Activated naive CD4-positive, alpha-beta T cell treated with anti-CD3 and anti-CD28 coated beads for 36 hours (primary cell): ENCODE measurements around the gene ABHD18. TPM values are rescaled to one million over a fixed set of nuclear protein-coding genes. Genes with fewer than 3 reads are reported as not detected.
A peak's percentile ranks its signal among the peaks of the same experiment; 100 is the strongest.
"Not testable (repeated sequence)": the region's sequence is repeated elsewhere in the genome, so short reads cannot be mapped to it uniquely, and the experiment has no call there.

Experiments
- CTCF ChIA-PET: fragments of 350-600 bp; sonication (Branson Sonifier 250); formaldehyde crosslinking; loops from one replicate; lab custom pipeline; 2021; ENCODE audit warnings: antibody characterized with exemption; lab: Charles Lee
- DNase-seq: peaks from one replicate; pipeline ENCODE4 v3.0.0-alpha.2; 2020
- H3K27ac Mint-ChIP-seq: one replicate; pipeline ENCODE4 v1.8.0; 2021; ENCODE audit warnings: mild to moderate bottlenecking, mixed read lengths
- H3K27me3 Mint-ChIP-seq: one replicate; pipeline ENCODE4 v1.8.0; 2021; ENCODE audit warnings: low read depth, mixed read lengths
- H3K36me3 Mint-ChIP-seq: one replicate; pipeline ENCODE4 v1.8.0; 2021; ENCODE audit warnings: low read depth, mixed read lengths
- H3K4me1 Mint-ChIP-seq: one replicate; pipeline ENCODE4 v1.8.0; 2021; ENCODE audit warnings: low read depth, mixed read lengths
- H3K4me3 Mint-ChIP-seq: one replicate; pipeline ENCODE4 v1.8.0; 2021; ENCODE audit warnings: mild to moderate bottlenecking, moderate library complexity, mixed read lengths
- H3K9me3 Mint-ChIP-seq: one replicate; pipeline ENCODE4 v1.8.0; 2021; ENCODE audit warnings: mixed read lengths
- intact Hi-C: fragments of 100-400 bp; cut with micrococcal nuclease; formaldehyde crosslinking; loops from one replicate; pipeline ENCODE4 v1.15.1; 2023
- total RNA-seq, 2 experiments: library from RNA; stranded (reverse); gene quantifications; one replicate each; pipeline ENCODE4 v1.2.3, GENCODE V29; 2021

The ABHD18 gene
- total RNA-seq, 2 experiments from 2014 or later: 17.0 to 17.5 TPM

DNA sequence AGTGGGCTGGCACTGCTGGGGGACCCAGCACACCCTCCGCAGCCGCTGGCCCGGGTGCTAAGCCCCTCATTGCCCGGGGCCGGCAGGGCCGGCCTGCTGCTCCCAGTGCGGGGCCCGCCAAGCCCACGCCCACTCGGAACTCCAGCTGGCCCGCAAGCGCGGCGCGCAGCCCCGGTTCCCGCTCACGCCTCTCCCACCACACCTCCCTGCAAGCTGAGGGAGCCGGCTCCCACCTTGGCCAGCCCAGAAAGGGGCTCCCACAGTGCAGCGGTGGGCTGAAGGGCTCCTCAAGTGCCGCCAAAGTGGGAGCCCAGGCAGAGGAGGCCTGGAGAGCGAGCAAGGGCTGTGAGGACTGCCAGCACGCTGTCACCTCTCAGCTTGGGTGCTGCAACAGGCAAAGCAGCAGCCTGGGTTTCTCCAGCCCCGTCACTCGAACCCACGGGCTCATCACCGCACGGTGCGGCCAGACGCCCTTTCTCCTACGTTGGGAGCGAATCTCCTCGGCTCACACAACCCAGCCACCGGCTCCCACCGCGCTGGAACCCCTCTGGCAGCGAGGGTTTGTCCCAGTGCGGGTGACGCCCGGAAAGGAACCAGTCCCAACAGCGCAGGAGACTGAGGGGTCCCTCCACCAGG is 662 bp upstream of the ABHD18 start:
- intact Hi-C loops: loop anchor here (1.0 to 10.0 kb wide), 9 partner anchors 33 to 1129 kb away; partner anchors contain the start of genes HSPA4L, LARP1B, PLK4 and SCLT1
- H3K9me3 Mint-ChIP-seq, DNase-seq: not testable (repeated sequence)

DNA sequence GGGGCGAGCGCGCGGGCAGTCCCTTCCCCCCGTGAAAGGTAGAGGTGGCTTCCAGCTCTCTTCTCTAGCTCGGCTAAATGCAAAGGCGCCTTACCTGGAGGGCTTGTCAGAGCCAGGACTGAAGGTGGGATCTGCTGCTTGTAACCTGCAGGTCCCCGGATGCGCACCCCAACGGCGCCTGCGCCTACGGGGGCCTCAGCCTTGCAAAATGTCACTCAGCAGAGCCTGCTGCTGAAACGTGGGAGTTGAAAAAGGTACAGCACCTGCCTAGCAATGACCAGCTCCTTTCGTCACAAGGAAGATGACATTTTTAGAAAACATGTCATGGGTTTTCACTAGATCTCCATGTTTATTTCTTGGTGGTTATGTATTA is 583 bp downstream of the ABHD18 start:
- intact Hi-C loops: loop anchor here (1.0 to 10.0 kb wide), 9 partner anchors 32 to 1128 kb away; partner anchors contain the start of genes HSPA4L, LARP1B, PLK4 and SCLT1
- Mint-ChIP-seq H3K4me3 (peak overlapping the region; percentile 93), H3K9me3 (no peaks in the 10 kb centered on the region), H3K27ac (peak overlapping the region; percentile 96), H3K4me1 (peaks cover 34% of the 10 kb centered on the region), H3K36me3 (peaks cover 6% of the 10 kb centered on the region), H3K27me3 (no peaks in the 10 kb centered on the region)
- CTCF ChIA-PET: interaction anchor here (0.7 to 1.3 kb wide), 6 partner anchors 13 to 222 kb away, joined by 3 to 4 read pairs (median 3); no protein-coding TSS in a partner anchor
- DNase-seq: peak; percentile 80

More for the DNA sequence above, 662 bp upstream of the ABHD18 start:
- CTCF ChIA-PET: interaction anchor here (1.3 kb wide), 1 partner anchor 33 kb away, joined by 3 read pairs; no protein-coding TSS in a partner anchor
- not testable (repeated sequence) for H3K27me3 Mint-ChIP-seq, H3K36me3 Mint-ChIP-seq
- peaks cover 32% of the 10 kb centered on the region for H3K4me1 Mint-ChIP-seq
- H3K27ac Mint-ChIP-seq: peak overlapping the region; percentile 96
- H3K4me3 Mint-ChIP-seq: peak overlapping the region; percentile 93

DNA sequence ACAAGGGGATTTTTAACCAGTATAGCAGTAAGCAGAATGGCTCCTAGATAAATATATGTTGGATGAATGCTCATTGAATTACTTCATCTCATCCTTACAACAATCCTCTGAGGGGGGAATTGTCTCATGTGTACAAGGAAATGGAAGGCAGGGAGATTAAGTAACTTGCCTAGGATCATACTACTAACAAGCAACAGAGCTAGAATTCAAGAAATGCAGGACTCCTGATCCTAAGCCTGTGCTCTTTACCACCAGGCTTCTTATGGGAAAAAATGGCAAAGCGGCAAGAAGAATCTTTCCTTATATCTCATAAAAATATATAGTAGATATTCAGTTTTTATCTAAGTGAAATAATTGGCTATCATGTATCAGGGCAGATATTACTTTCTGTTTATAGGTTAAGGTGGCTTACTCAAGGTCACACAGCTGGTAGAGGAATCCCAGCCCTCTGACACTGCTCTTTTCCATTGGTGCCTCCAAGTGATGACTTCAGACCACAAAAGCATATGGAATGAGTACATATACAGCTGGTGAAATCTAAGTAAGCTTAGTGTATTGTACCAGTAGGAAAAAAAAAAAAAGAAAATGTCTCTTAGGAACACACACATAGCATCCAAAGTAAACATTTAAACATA is 2.1 kb downstream of the ABHD18 start:
- H3K27me3 Mint-ChIP-seq: no peaks in the 10 kb centered on the region
- peaks cover 32% of the 10 kb centered on the region for H3K4me1 Mint-ChIP-seq
- H3K4me3 Mint-ChIP-seq: peak overlapping the region; percentile 19
- peak; percentile 10 for DNase-seq
- CTCF ChIA-PET: no interaction called here
- H3K36me3 Mint-ChIP-seq: peaks cover 8% of the 10 kb centered on the region
- H3K9me3 Mint-ChIP-seq: no peaks in the 10 kb centered on the region
- intact Hi-C loops: loop anchor here (5.0 to 10.0 kb wide), 2 partner anchors 362 to 545 kb away; no protein-coding TSS in a partner anchor
- no peak overlapping the region for H3K27ac Mint-ChIP-seq

DNA sequence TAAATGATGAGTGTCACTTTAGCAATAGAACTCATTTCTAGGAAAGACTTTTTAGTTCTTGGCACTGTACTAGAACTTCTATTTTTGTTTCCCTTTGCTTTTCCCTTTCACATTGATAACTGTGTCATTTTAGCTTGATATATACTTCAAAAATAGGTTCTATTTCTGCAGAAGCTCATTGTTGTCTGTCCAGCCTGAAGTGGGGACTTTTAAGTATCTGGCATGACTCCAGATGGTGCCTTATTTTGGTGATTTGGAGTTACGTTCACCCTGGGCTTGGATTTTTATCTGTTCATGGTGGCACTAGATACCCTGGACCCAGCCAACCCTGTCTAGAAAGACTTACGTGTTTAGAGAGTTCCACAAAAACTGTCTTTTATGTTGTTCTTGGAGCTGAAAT is 3.4 kb downstream of the ABHD18 start:
- Mint-ChIP-seq H3K27ac (no peak overlapping the region), H3K9me3 (no peaks in the 10 kb centered on the region), H3K4me3 (no peak overlapping the region), H3K36me3 (peaks cover 9% of the 10 kb centered on the region), H3K4me1 (peaks cover 22% of the 10 kb centered on the region), H3K27me3 (no peaks in the 10 kb centered on the region)
- DNase-seq: no peak
- CTCF ChIA-PET: no interaction called here
- intact Hi-C loops: loop anchor here (5.0 to 10.0 kb wide), 2 partner anchors 364 to 544 kb away; no protein-coding TSS in a partner anchor

DNA sequence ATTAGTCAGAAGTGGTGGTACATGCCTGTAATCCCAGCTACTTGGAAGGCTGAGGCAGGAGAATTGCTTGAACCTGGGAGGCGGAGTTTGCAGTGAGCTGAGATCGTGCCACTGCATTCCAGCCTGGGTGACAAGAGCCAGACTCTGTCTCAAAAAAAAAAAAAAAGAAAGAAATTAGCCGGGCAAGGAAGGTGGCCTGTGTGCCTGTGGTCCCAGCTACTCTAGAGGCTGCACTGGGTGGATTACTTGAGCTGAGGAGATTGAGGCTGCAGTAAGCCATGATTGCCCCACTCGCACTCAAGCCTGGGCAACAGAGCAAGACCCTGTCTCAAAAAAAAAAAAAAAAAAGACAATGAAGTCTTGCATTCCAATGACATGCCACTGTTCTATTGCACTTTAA is 5.7 kb downstream of the ABHD18 start:
- intact Hi-C loops, DNase-seq, H3K27ac Mint-ChIP-seq: not testable (repeated sequence)

DNA sequence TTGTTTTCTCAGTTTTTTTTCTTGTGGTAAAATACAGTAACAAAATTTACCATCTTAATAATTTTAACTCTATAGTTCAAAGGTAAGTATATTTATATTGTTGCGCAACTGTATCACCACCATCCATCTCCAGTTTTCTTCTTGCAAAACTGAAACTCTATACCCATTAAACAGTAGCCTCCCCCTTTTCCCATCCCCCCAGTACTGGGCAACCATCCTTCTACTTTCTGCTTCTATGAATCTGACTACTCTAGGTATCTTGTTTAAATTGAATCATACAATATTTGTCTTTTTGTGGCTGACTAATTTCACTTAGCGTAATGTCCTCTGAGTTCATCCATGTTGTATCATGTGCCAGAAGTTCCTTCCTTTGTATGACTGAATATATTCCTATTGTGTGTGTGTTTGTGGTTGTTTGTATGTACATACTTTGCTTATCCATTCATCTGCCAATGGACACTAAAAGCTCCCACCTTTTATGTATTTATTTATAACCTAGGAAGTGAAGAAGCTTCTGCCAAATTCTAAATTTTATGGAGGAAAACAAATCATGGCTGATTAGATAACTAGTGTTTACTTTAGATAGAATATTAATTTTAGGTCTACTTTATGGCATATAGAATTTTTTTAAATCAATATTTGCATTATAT is 10.0 kb downstream of the ABHD18 start:
- peaks cover 12% of the 10 kb centered on the region for H3K4me1 Mint-ChIP-seq
- CTCF ChIA-PET: interaction anchor here (0.7 kb wide), 1 partner anchor 94 kb away, joined by 3 read pairs; no protein-coding TSS in a partner anchor
- no peak overlapping the region for H3K4me3 Mint-ChIP-seq

More for the DNA sequence above, 5.7 kb downstream of the ABHD18 start:
- H3K4me3 Mint-ChIP-seq, H3K27me3 Mint-ChIP-seq, H3K9me3 Mint-ChIP-seq, CTCF ChIA-PET: not testable (repeated sequence)
- peaks cover 17% of the 10 kb centered on the region for H3K36me3 Mint-ChIP-seq
- peaks cover 23% of the 10 kb centered on the region for H3K4me1 Mint-ChIP-seq

DNA sequence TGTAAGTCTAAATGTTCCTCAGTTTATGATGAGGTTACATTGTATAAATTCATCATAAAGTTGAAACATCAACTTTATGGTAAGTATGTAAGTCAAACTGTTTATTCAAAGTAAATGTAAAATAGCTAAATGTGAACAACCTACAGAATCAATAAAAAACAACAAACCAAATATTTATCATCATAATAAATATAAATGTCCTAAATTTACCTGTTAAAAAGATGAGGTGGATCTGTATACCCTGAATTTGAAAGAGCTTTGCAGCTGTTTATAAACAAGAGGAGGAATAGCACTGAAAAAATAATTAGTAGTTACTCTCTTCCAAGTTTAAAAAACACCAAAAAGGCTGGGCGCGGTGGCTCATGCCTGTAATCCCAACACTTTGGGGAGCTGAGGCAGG is 13.7 kb downstream of the ABHD18 start:
- H3K27me3 Mint-ChIP-seq: no peaks in the 10 kb centered on the region
- no peaks in the 10 kb centered on the region for H3K9me3 Mint-ChIP-seq
- peaks cover 6% of the 10 kb centered on the region for H3K4me1 Mint-ChIP-seq
- peaks cover 8% of the 10 kb centered on the region for H3K36me3 Mint-ChIP-seq
- H3K4me3 Mint-ChIP-seq: no peak overlapping the region
- intact Hi-C loops: no loop called here
- no peak overlapping the region for H3K27ac Mint-ChIP-seq
- DNase-seq: no peak
- CTCF ChIA-PET: interaction anchor here (0.9 kb wide), 1 partner anchor 13 kb away, joined by 3 read pairs; the partner anchor contains the start of gene ABHD18

More for the DNA sequence above, 10.0 kb downstream of the ABHD18 start:
- H3K27ac Mint-ChIP-seq: no peak overlapping the region
- peaks cover 15% of the 10 kb centered on the region for H3K36me3 Mint-ChIP-seq
- no peaks in the 10 kb centered on the region for H3K9me3 Mint-ChIP-seq
- intact Hi-C loops: no loop called here
- no peaks in the 10 kb centered on the region for H3K27me3 Mint-ChIP-seq
- no peak for DNase-seq

DNA sequence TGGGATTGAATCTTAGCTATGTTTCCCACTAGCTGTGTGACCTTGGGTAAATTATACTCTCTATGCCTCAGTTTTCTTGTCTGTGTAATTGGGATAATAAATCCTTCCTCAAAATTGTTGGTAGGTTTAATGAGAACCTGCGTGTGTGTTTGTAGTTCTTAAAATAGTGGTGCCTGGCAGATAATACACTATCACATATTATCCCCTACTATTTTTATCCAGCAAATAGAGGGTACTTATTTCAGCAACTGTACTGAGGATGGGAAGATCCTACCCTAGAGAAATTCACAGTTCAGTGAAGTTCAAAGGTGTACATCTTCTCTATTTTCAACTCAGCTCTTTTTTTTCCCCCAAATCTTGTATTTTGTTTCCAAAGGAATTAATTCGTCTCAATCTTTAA is 17.2 kb downstream of the ABHD18 start:
- Mint-ChIP-seq H3K27ac (no peak overlapping the region), H3K4me1 (no peaks in the 10 kb centered on the region), H3K27me3 (no peaks in the 10 kb centered on the region), H3K36me3 (peaks cover 14% of the 10 kb centered on the region), H3K9me3 (no peaks in the 10 kb centered on the region), H3K4me3 (no peak overlapping the region)
- no peak for DNase-seq
- intact Hi-C loops: no loop called here
- CTCF ChIA-PET: interaction anchor here (0.9 kb wide), 1 partner anchor 17 kb away, joined by 3 read pairs; the partner anchor contains the start of gene ABHD18

DNA sequence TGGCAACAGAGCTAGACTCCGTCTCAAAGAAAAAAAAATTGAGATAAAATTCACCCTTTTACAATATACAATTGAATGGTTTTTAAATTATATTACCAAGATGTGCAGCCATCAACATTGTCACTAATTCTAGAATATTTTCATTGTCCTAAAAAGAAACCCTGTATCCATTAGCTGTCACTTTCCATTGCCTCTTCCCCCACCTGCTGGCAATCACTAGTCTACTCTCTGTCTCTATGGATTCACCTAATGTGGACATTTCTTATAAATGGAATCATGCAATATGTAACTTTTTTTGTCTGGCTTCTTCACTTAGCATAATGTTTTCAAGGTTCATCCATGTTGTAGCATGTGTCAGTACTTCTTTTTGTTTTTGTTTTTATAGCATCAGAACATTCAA is 20.8 kb downstream of the ABHD18 start:
- no peaks in the 10 kb centered on the region for H3K27me3 Mint-ChIP-seq
- intact Hi-C loops: no loop called here
- H3K4me1 Mint-ChIP-seq: no peaks in the 10 kb centered on the region
- CTCF ChIA-PET: interaction anchor here (0.6 to 0.7 kb wide), 2 partner anchors 11 to 53 kb away, joined by 5 to 6 read pairs; no protein-coding TSS in a partner anchor
- no peak for DNase-seq
- no peaks in the 10 kb centered on the region for H3K9me3 Mint-ChIP-seq
- peaks cover 23% of the 10 kb centered on the region for H3K36me3 Mint-ChIP-seq
- H3K27ac Mint-ChIP-seq: no peak overlapping the region
- no peak overlapping the region for H3K4me3 Mint-ChIP-seq

DNA sequence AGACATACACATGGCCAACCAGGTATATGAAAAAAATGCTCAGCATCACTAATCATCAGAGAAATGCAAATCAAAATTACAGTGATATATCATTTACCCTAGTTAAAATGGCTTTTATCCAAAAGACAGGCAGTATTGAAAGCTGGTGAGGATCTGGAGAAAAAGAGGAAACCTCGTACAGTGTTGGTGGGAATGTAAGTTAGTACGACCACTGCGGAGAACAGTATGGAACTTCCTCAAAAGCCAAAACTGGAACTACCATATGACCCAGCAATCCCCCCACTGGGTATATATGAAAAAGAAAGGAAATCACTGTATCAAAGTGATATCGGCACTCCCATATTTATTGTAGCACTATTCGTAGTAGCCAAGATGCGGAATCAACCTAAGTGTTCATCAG is 23.4 kb downstream of the ABHD18 start:
- H3K9me3 Mint-ChIP-seq: no peaks in the 10 kb centered on the region
- H3K36me3 Mint-ChIP-seq: peaks cover 26% of the 10 kb centered on the region
- peaks cover 4% of the 10 kb centered on the region for H3K4me1 Mint-ChIP-seq
- H3K27me3 Mint-ChIP-seq: no peaks in the 10 kb centered on the region
- no peak for DNase-seq
- CTCF ChIA-PET: no interaction called here
- intact Hi-C loops: no loop called here
- no peak overlapping the region for H3K27ac Mint-ChIP-seq
- H3K4me3 Mint-ChIP-seq: no peak overlapping the region

DNA sequence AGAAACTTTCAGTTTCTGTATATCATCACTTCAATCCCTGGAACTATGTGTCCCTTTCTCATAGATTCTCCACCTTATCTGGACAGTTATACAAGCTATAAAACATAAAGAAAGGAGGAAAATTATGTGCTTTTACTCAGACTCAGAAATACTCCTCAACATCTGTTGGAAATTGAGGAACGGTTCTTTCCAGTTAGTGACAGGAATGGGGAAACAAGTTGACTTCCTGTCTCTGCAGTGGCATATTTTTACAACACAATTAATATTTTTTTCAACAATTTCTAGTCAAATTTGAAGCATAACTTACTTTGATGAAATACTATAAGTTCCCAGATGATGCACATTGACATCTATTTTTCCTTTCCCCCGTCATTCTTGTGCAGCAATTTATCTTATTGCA is 27.9 kb downstream of the ABHD18 start:
- no peak overlapping the region for H3K27ac Mint-ChIP-seq
- CTCF ChIA-PET: no interaction called here
- H3K4me3 Mint-ChIP-seq: no peak overlapping the region
- H3K4me1 Mint-ChIP-seq: peaks cover 22% of the 10 kb centered on the region
- intact Hi-C loops: no loop called here
- peaks cover 31% of the 10 kb centered on the region for H3K36me3 Mint-ChIP-seq
- H3K9me3 Mint-ChIP-seq: peaks cover 4% of the 10 kb centered on the region
- DNase-seq: no peak
- no peaks in the 10 kb centered on the region for H3K27me3 Mint-ChIP-seq

DNA sequence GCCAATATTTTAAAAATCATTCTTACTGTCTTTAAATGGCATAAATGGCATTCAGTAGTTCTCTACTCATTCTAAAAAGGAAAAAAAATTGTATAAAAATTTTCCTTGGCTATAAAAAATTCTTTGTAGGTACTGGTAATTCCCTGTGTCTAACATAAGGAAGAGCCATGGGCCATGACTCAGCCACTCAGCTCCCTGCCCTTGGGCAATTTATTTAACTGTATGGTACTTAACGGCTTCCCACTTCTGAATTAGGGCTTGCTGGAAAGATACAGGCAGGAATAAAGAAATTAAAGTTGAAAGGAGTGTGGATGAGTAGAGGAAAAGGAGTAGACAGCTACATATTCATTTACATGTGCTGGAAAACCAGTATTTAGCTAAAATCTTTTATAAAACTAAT is 30.6 kb downstream of the ABHD18 start:
- intact Hi-C loops: loop anchor here (2.0 to 5.0 kb wide), 3 partner anchors 115 to 225 kb away; partner anchors contain the start of genes HSPA4L and PLK4
- no peak overlapping the region for H3K4me3 Mint-ChIP-seq
- DNase-seq: no peak
- peaks cover 8% of the 10 kb centered on the region for H3K9me3 Mint-ChIP-seq
- H3K36me3 Mint-ChIP-seq: peaks cover 35% of the 10 kb centered on the region
- CTCF ChIA-PET: no interaction called here
- peaks cover 29% of the 10 kb centered on the region for H3K4me1 Mint-ChIP-seq
- no peak overlapping the region for H3K27ac Mint-ChIP-seq
- no peaks in the 10 kb centered on the region for H3K27me3 Mint-ChIP-seq
